ENCODE measurements around the gene PTP4A1.
A peak's percentile ranks its signal among the peaks of the same experiment; 100 is the strongest.
"Not testable (repeated sequence)": the region's sequence is repeated elsewhere in the genome, so short reads cannot be mapped to it uniquely, and the experiment has no call there.

PTP4A1 gene

DNA sequence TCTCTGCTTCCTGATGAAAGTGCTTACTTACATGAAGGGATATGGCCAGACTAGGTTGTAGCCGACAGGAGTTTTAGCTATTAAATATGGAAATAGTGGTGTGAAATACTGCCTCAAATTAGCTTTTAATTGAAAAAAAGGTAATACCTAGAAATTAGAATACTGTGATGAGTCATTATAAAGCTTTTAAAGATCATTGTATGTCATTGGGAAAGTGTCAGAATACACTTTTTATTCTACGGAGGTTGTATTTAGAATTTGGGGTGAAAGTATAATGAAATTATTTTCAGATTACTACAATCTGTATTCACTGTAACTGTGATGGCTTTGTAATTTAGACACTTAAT lies 2.2 kb downstream of the PTP4A1 start:
- Histone ChIP-seq H3K9me3 (ENCODE audit: control insufficient read depth, insufficient read depth, low read length) (no peaks in the 10 kb centered on the region), H3K4me1 (ENCODE audit: control insufficient read depth, insufficient read depth, low read length) (peaks cover 6% of the 10 kb centered on the region), H3K36me3 (ENCODE audit: control insufficient read depth, insufficient read depth, low read length) (peaks cover 16% of the 10 kb centered on the region), H3K4me3 (ENCODE audit: low read depth, low read length) (peak overlapping the region; percentile 89), H3K27me3 (ENCODE audit: control insufficient read depth, insufficient read depth, low read length) (no peaks in the 10 kb centered on the region), H3K9ac (ENCODE audit: low read depth, low read length) (no peak overlapping the region)

- Histone ChIP-seq H3K4me1 (ENCODE audit: control insufficient read depth, insufficient read depth, low read length) (peaks cover 6% of the 10 kb centered on the region), H3K4me3 (ENCODE audit: low read depth, low read length) (no peak overlapping the region), H3K9ac (ENCODE audit: low read depth, low read length) (no peak overlapping the region), H3K27me3 (ENCODE audit: control insufficient read depth, insufficient read depth, low read length) (no peaks in the 10 kb centered on the region), H3K9me3 (ENCODE audit: control insufficient read depth, insufficient read depth, low read length) (no peaks in the 10 kb centered on the region), H3K36me3 (ENCODE audit: control insufficient read depth, insufficient read depth, low read length) (peaks cover 25% of the 10 kb centered on the region)
These were observed 4.0 kb downstream of the PTP4A1 start for GRCh38 chr6:63576147-63576772.

GRCh38 chr6:63576985-63577712 lies 4.9 kb downstream of the PTP4A1 start:
- H3K4me3 ChIP-seq (ENCODE audit: low read depth, low read length), result no peak overlapping the region
- peaks cover 6% of the 10 kb centered on the region for H3K4me1 ChIP-seq (ENCODE audit: control insufficient read depth, insufficient read depth, low read length)
- no peaks in the 10 kb centered on the region for H3K27me3 ChIP-seq (ENCODE audit: control insufficient read depth, insufficient read depth, low read length)
- no peaks in the 10 kb centered on the region for H3K9me3 ChIP-seq (ENCODE audit: control insufficient read depth, insufficient read depth, low read length)
- peaks cover 25% of the 10 kb centered on the region for H3K36me3 ChIP-seq (ENCODE audit: control insufficient read depth, insufficient read depth, low read length)
- no peak overlapping the region for H3K9ac ChIP-seq (ENCODE audit: low read depth, low read length)

GRCh38 chr6:63578757-63579156 lies 6.5 kb downstream of the PTP4A1 start:
- Histone ChIP-seq H3K27me3 (ENCODE audit: control insufficient read depth, insufficient read depth, low read length) (no peaks in the 10 kb centered on the region), H3K36me3 (ENCODE audit: control insufficient read depth, insufficient read depth, low read length) (peaks cover 25% of the 10 kb centered on the region), H3K9me3 (ENCODE audit: control insufficient read depth, insufficient read depth, low read length) (no peaks in the 10 kb centered on the region), H3K9ac (ENCODE audit: low read depth, low read length) (no peak overlapping the region), H3K4me3 (ENCODE audit: low read depth, low read length) (no peak overlapping the region), H3K4me1 (ENCODE audit: control insufficient read depth, insufficient read depth, low read length) (peaks cover 6% of the 10 kb centered on the region)

DNA sequence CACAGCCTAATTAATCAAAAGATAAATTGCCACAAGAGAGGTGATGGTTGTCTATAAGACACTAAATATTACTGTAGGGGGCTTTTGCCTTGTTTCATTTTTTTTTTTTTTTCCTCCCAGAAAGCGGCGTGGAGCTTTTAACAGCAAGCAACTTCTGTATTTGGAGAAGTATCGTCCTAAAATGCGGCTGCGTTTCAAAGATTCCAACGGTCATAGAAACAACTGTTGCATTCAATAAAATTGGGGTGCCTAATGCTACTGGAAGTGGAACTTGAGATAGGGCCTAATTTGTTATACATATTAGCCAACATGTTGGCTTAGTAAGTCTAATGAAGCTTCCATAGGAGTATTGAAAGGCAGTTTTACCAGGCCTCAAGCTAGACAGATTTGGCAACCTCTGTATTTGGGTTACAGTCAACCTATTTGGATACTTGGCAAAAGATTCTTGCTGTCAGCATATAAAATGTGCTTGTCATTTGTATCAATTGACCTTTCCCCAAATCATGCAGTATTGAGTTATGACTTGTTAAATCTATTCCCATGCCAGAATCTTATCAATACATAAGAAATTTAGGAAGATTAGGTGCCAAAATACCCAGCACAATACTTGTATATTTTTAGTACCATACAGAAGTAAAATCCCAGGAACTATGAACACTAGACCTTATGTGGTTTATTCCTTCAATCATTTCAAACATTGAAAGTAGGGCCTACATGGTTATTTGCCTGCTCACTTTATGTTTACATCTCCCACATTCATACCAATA lies 7.8 kb downstream of the PTP4A1 start:
- H3K36me3 ChIP-seq (ENCODE audit: control insufficient read depth, insufficient read depth, low read length), result peaks cover 25% of the 10 kb centered on the region
- H3K27me3 ChIP-seq (ENCODE audit: control insufficient read depth, insufficient read depth, low read length), result no peaks in the 10 kb centered on the region
- no peaks in the 10 kb centered on the region for H3K9me3 ChIP-seq (ENCODE audit: control insufficient read depth, insufficient read depth, low read length)
- no peak overlapping the region for H3K4me3 ChIP-seq (ENCODE audit: low read depth, low read length)
- H3K4me1 ChIP-seq (ENCODE audit: control insufficient read depth, insufficient read depth, low read length), result peaks cover 2% of the 10 kb centered on the region
- H3K9ac ChIP-seq (ENCODE audit: low read depth, low read length), result no peak overlapping the region

- H3K27me3 ChIP-seq (ENCODE audit: control insufficient read depth, insufficient read depth, low read length), result no peaks in the 10 kb centered on the region
- H3K36me3 ChIP-seq (ENCODE audit: control insufficient read depth, insufficient read depth, low read length), result peaks cover 25% of the 10 kb centered on the region
- H3K9me3 ChIP-seq (ENCODE audit: control insufficient read depth, insufficient read depth, low read length), result no peaks in the 10 kb centered on the region
- H3K9ac ChIP-seq (ENCODE audit: low read depth, low read length), result no peak overlapping the region
- H3K4me3 ChIP-seq (ENCODE audit: low read depth, low read length), result no peak overlapping the region
- no peaks in the 10 kb centered on the region for H3K4me1 ChIP-seq (ENCODE audit: control insufficient read depth, insufficient read depth, low read length)
These were observed 8.4 kb downstream of the PTP4A1 start for GRCh38 chr6:63580704-63580961.

DNA sequence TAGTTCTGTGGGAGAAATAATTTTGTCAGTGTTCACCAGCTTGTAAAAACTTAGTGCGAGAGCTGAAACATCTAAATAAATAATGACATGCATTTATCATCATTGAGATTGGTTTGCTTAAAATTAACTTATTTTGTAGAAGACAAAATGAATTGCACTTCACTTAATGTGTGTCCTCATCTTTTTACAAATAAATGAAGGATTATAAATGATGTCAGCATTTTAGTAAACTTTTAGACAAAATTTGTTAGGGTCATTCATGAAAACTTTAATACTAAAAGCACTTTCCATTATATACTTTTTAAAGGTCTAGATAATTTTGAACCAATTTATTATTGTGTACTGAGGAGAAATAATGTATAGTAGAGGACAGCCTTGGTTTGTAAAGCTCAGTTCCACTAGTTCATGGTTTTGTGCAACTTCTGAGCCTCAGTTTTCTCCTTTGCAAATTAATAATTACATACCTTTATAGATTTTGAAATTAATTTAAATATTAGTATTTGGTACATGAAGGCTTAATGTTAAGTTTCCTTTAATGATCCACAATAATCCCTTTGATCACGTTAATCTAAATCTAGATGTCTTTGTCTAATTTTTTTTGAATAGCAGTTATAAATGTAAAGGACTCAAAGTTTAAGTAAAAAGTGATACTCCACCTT lies 9.2 kb downstream of the PTP4A1 start:
- Histone ChIP-seq H3K4me3 (ENCODE audit: low read depth, low read length) (no peak overlapping the region), H3K9ac (ENCODE audit: low read depth, low read length) (no peak overlapping the region), H3K4me1 (ENCODE audit: control insufficient read depth, insufficient read depth, low read length) (no peaks in the 10 kb centered on the region), H3K9me3 (ENCODE audit: control insufficient read depth, insufficient read depth, low read length) (no peaks in the 10 kb centered on the region), H3K36me3 (ENCODE audit: control insufficient read depth, insufficient read depth, low read length) (peaks cover 21% of the 10 kb centered on the region), H3K27me3 (ENCODE audit: control insufficient read depth, insufficient read depth, low read length) (no peaks in the 10 kb centered on the region)

DNA sequence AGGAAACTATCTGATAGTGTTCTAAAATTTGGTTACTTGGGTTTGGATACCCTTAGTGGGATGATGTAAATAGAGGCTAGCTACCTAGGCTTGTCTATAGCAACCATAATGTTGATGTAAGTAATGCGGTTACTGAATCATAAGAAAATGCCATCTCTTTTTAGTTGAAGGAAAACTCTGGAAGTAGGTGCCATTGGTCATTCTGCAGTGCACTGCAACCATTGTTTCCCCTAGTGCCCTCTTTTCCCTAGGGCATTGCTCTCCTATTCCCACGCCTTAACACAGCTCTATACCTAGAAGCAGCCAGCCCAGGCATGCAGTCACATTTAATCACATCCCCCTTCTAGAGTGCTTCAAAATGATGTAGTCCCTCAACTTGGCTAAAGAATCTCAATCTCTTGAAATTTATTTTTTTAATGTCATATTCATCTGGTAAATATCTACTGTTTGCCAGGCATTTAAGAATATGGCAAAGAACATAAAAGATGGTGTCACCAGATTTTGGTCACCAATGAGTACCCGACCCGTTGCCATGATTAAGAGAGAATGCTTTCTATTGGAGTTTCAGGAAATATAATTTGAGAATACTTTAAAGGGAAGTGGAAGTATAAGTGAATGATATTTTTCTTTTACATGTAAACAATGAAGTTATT lies 10.4 kb downstream of the PTP4A1 start:
- H3K9me3 ChIP-seq (ENCODE audit: control insufficient read depth, insufficient read depth, low read length), result no peaks in the 10 kb centered on the region
- H3K4me3 ChIP-seq (ENCODE audit: low read depth, low read length), result no peak overlapping the region
- peaks cover 14% of the 10 kb centered on the region for H3K36me3 ChIP-seq (ENCODE audit: control insufficient read depth, insufficient read depth, low read length)
- H3K27me3 ChIP-seq (ENCODE audit: control insufficient read depth, insufficient read depth, low read length), result no peaks in the 10 kb centered on the region
- no peak overlapping the region for H3K9ac ChIP-seq (ENCODE audit: low read depth, low read length)
- H3K4me1 ChIP-seq (ENCODE audit: control insufficient read depth, insufficient read depth, low read length), result no peaks in the 10 kb centered on the region

DNA sequence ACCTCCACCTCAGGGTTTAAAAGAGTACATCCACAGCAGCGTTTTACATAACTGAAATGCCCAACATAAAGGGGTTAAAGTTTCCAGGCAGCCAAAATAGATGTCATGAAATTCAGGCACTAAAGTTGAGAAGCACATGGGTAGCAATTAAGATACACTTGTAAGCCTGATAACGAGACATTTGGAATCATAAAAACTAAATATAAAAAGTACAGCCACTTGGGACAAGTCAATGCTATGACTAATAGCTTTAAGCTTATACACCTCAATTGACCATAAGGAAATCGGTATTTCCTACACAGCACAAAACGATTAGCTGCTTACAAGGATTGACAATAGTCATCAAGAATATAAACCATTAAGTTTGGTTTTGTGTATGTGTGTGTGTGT lies 11.8 kb downstream of the PTP4A1 start:
- Histone ChIP-seq H3K9me3 (ENCODE audit: control insufficient read depth, insufficient read depth, low read length) (no peaks in the 10 kb centered on the region), H3K36me3 (ENCODE audit: control insufficient read depth, insufficient read depth, low read length) (peaks cover 13% of the 10 kb centered on the region), H3K27me3 (ENCODE audit: control insufficient read depth, insufficient read depth, low read length) (no peaks in the 10 kb centered on the region), H3K4me1 (ENCODE audit: control insufficient read depth, insufficient read depth, low read length) (no peaks in the 10 kb centered on the region), H3K9ac (ENCODE audit: low read depth, low read length) (no peak overlapping the region), H3K4me3 (ENCODE audit: low read depth, low read length) (no peak overlapping the region)

GRCh38 chr6:63584566-63584965 lies 12.3 kb downstream of the PTP4A1 start:
- Histone ChIP-seq H3K4me3 (ENCODE audit: low read depth, low read length) (no peak overlapping the region), H3K36me3 (ENCODE audit: control insufficient read depth, insufficient read depth, low read length) (peaks cover 8% of the 10 kb centered on the region)

GRCh38 chr6:63585652-63586051 lies 13.4 kb downstream of the PTP4A1 start:
- H3K9me3 ChIP-seq (ENCODE audit: control insufficient read depth, insufficient read depth, low read length); H3K4me3 ChIP-seq (ENCODE audit: low read depth, low read length); H3K36me3 ChIP-seq (ENCODE audit: control insufficient read depth, insufficient read depth, low read length); H3K9ac ChIP-seq (ENCODE audit: low read depth, low read length); H3K27me3 ChIP-seq (ENCODE audit: control insufficient read depth, insufficient read depth, low read length); H3K4me1 ChIP-seq (ENCODE audit: control insufficient read depth, insufficient read depth, low read length): not testable (repeated sequence)

More at GRCh38 chr6:63584566-63584965, 12.3 kb downstream of the PTP4A1 start:
- H3K27me3 ChIP-seq (ENCODE audit: control insufficient read depth, insufficient read depth, low read length), result no peaks in the 10 kb centered on the region
- H3K4me1 ChIP-seq (ENCODE audit: control insufficient read depth, insufficient read depth, low read length), result no peaks in the 10 kb centered on the region
- no peak overlapping the region for H3K9ac ChIP-seq (ENCODE audit: low read depth, low read length)
- H3K9me3 ChIP-seq (ENCODE audit: control insufficient read depth, insufficient read depth, low read length), result no peaks in the 10 kb centered on the region

Data from iPS-15b (cell line).